Parathyroid adenoma (tissue), 2 donors: ENCODE results near the gene PRMT7.
A peak's percentile ranks its signal among the peaks of the same experiment; 100 is the strongest.

Experiments used
- H2AFZ ChIP-seq: fragments of 300-600 bp; sonication (generic); one replicate; pipeline ENCODE4 v1.7.0; 2017; ENCODE audit warnings: antibody characterized with exemption, mild to moderate bottlenecking
- H3K27ac ChIP-seq: fragments of 300-600 bp; sonication (generic); one replicate; pipeline ENCODE4 v1.7.0; 2017
- H3K27me3 ChIP-seq: fragments of 300-600 bp; sonication (generic); one replicate; pipeline ENCODE4 v1.7.0; 2017; ENCODE audit warnings: low read length; ENCODE audit not compliant: control insufficient read depth, insufficient read depth
- H3K36me3 ChIP-seq: fragments of 300-600 bp; sonication (generic); one replicate; pipeline ENCODE4 v1.7.0; 2017; ENCODE audit warnings: low read length; ENCODE audit not compliant: control insufficient read depth, insufficient read depth
- H3K4me1 ChIP-seq: fragments of 300-600 bp; sonication (generic); one replicate; pipeline ENCODE4 v1.7.0; 2017; ENCODE audit warnings: control low read depth
- H3K4me2 ChIP-seq: fragments of 300-600 bp; sonication (generic); one replicate; pipeline ENCODE4 v1.7.0; 2017; ENCODE audit warnings: low read length
- H3K4me3 ChIP-seq: fragments of 300-600 bp; sonication (generic); one replicate; pipeline ENCODE4 v1.7.0; 2017; ENCODE audit warnings: low read depth, low read length
- H3K79me2 ChIP-seq: fragments of 300-600 bp; sonication (generic); one replicate; pipeline ENCODE4 v1.7.0; 2017; ENCODE audit warnings: control low read depth
- H3K9ac ChIP-seq: fragments of 300-600 bp; sonication (generic); one replicate; pipeline ENCODE4 v1.7.0; 2017; ENCODE audit warnings: mild to moderate bottlenecking
- H3K9me3 ChIP-seq: fragments of 300-600 bp; sonication (generic); one replicate; pipeline ENCODE4 v1.7.0; 2017; ENCODE audit warnings: low read length; ENCODE audit not compliant: control insufficient read depth
- TF ChIP-seq, protein P1 (sequence below): fragments of 300-600 bp; sonication (generic); IDR thresholded peaks from one replicate; pipeline ENCODE4 v1.7.0; 2017; ENCODE audit warnings: antibody characterized with exemption, mild to moderate bottlenecking
- donor health status: primary hyperparathyroidism.

Gene PRMT7

DNA sequence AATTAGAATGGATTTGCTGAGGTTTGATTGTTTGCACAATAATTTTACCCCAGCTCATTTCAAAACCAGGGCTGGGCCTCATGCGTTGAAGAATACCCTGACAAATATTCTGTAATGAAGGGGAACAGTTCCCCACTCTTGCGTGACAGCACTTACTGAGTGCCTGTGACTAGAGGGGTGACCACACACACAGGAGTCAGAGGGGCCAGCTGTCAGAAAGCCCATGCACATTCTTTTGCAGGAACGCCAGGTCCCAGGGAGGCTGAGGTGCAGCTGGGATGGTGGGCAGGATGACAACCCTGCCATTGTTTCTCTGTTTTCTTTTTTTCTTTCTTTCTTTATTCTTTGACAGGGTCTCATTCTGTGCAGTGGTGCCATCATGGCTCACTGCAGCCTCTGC, 92.9 kb downstream of the PRMT7 start:
- Histone ChIP-seq H3K79me2 (no peaks in the 10 kb centered on the region), H3K27me3 (no peaks in the 10 kb centered on the region), H3K9me3 (no peaks in the 10 kb centered on the region), H3K27ac (no peak overlapping the region), H3K4me2 (no peak overlapping the region), H3K36me3 (no peaks in the 10 kb centered on the region), H3K4me1 (no peaks in the 10 kb centered on the region), H3K9ac (no peak overlapping the region), H2AFZ (no peak overlapping the region), H3K4me3 (no peak overlapping the region)
- TF ChIP-seq, protein P1, sequence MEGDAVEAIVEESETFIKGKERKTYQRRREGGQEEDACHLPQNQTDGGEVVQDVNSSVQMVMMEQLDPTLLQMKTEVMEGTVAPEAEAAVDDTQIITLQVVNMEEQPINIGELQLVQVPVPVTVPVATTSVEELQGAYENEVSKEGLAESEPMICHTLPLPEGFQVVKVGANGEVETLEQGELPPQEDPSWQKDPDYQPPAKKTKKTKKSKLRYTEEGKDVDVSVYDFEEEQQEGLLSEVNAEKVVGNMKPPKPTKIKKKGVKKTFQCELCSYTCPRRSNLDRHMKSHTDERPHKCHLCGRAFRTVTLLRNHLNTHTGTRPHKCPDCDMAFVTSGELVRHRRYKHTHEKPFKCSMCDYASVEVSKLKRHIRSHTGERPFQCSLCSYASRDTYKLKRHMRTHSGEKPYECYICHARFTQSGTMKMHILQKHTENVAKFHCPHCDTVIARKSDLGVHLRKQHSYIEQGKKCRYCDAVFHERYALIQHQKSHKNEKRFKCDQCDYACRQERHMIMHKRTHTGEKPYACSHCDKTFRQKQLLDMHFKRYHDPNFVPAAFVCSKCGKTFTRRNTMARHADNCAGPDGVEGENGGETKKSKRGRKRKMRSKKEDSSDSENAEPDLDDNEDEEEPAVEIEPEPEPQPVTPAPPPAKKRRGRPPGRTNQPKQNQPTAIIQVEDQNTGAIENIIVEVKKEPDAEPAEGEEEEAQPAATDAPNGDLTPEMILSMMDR: no peak

DNA sequence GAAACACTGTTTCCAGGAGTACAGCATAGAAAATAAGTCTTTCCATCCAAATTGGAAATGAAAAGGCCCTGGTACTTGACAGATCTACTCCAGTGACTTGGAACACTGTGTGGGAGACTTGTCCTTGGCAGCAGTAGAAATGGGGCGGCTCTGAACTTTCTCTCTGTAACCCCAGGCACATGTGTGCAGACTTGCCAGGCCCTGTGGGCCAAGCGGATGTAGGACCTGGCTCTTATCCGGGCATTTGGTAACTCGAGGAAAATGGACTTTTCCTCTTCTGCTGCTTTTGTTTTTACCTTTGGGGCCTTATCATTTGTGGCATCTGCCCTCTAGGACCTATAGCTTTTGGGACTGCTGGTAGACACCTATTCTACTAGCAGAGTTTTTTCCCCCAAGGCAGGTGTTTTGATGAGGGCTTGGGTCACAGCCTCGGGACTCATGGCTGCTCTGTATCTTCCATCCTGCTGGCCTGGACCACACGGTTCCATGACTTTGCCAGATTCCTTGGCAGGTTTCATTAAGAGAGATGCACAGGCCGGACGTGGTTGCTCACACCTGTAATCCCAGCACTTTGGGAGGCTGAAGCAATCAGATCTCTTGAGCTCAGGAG, 94.0 kb downstream of the PRMT7 start:
- TF ChIP-seq, protein P1: no peak
- H3K27me3 ChIP-seq: no peaks in the 10 kb centered on the region
- no peak overlapping the region for H3K4me2 ChIP-seq
- H3K4me1 ChIP-seq: no peaks in the 10 kb centered on the region
- H3K79me2 ChIP-seq: no peaks in the 10 kb centered on the region
- no peaks in the 10 kb centered on the region for H3K36me3 ChIP-seq
- no peak overlapping the region for H3K27ac ChIP-seq
- no peak overlapping the region for H3K4me3 ChIP-seq
- no peak overlapping the region for H3K9ac ChIP-seq
- H3K9me3 ChIP-seq: no peaks in the 10 kb centered on the region
- no peak overlapping the region for H2AFZ ChIP-seq

DNA sequence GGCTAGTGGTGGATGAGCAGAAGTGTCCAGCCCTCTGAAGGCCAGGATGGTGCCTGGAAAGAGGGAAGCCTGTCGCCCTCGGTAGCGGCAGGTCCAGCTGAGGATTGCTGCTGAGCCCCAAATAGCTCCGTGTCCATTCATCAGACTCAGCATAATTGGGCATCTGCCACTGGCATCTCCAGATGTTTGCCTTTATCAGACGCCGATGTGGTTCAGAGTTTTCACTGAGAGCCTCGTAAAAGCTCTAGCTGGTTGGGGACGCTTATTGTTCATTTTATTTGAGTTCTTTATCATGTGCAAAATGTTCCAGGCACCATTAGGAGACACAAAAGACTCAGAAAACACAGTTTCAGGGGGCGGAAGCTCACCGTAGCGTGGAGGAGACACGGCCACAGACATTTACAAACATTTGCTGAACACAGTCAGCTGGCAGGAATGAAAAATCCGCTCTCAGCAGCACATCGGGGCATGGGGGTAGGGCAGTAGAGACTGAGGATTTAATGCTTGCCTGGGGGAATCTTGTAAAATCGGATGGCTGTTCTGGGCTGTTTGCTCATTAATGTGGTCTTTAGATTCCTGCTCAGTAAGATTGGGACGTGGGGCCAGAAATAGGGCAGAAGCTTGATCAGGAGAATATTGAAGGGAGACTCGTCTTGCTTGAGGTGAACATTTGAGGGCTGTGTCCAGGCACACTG, 95.8 kb downstream of the PRMT7 start:
- Histone ChIP-seq H3K27ac (peak overlapping the region; percentile 4), H3K79me2 (no peaks in the 10 kb centered on the region), H3K9me3 (no peaks in the 10 kb centered on the region), H3K4me1 (no peaks in the 10 kb centered on the region), H3K27me3 (no peaks in the 10 kb centered on the region), H3K9ac (no peak overlapping the region), H3K36me3 (no peaks in the 10 kb centered on the region), H3K4me3 (no peak overlapping the region), H3K4me2 (peak overlapping the region; percentile 36), H2AFZ (peak overlapping the region; percentile 71)
- TF ChIP-seq, protein P1: no peak
